ENCODE data around the gene TMEM63C.

- no peak for TF ChIP-seq CTCF (conservative IDR thresholded peaks at IDR 0.05; ENCODE audit: low read depth, low read length)
- TF ChIP-seq EZH2phosphoT487 (IDR thresholded peaks at IDR 0.05; ENCODE audit: borderline replicate concordance, low read length): no peak
- no peak for TF ChIP-seq EZH2 (IDR thresholded peaks at IDR 0.05; ENCODE audit: low read length, unreplicated experiment)
These were observed 26.8 kb downstream of the TMEM63C start for GRCh38 chr14:77208291-77208978.

All from PC-3 (cell line).